ENCODE results near the gene KIF18B. TPM values are rescaled to one million over a fixed set of nuclear protein-coding genes. Genes with fewer than 3 reads are reported as not detected.

KIF18B gene
- total RNA-seq, 2 donors from 2014 or later = 5.7 to 45.5 TPM

GRCh38 chr17:44875761-44876160 is 71.8 kb downstream of the KIF18B start:
- Histone ChIP-seq H3K9ac (ENCODE audit: low read depth in 2 of 2, low read length in 2 of 2) (no peak overlapping the region), H3K27ac (no peak overlapping the region), H3K36me3 (peaks cover 9% of the 10 kb centered on the region), H3K4me3 (no peak overlapping the region), H3K4me1 (no peaks in the 10 kb centered on the region), H3K27me3 (no peaks in the 10 kb centered on the region), H3K9me3 (no peaks in the 10 kb centered on the region)
- intact Hi-C loops (cut with DNase I) = no loop called here
- no peak for DNase-seq
- no peak for TF ChIP-seq CTCF (IDR thresholded peaks at IDR 0.05)

Small RNA genes lying within 50 kb of the gene (microRNA-seq; reads per million reads assigned to microRNA genes)
- not detected for gene MIR6783

Other genes starting within 250 kb of the KIF18B start
- 10 to 100 TPM in 1 of 2 donors, 1 to 10 TPM in 1; 5.6 to 14.4 TPM for gene DBF4B, start 239.1 kb downstream of the KIF18B start, total RNA-seq
- under 1 TPM; 0.42 TPM for gene ADAM11, start 188.8 kb downstream of the KIF18B start, total RNA-seq
- 1 to 10 TPM; 1.1 to 8.2 TPM for gene GJC1, start 117.5 kb downstream of the KIF18B start, total RNA-seq
- gene HIGD1B, start 99.9 kb downstream of the KIF18B start, total RNA-seq = under 1 TPM in 1 of 2 donors, not detected in 1; 0.53 TPM
- gene EFTUD2, start 48.3 kb downstream of the KIF18B start, total RNA-seq = 100 to 1,000 TPM in 1 of 2 donors, 10 to 100 TPM in 1; 74.8 to 109 TPM
- gene GFAP, start 32.3 kb downstream of the KIF18B start, total RNA-seq = under 1 TPM in 1 of 2 donors, not detected in 1; 0.20 TPM
- 1 to 10 TPM; 1.2 to 1.9 TPM for gene C1QL1, start 20.5 kb upstream of the KIF18B start, total RNA-seq
- 10 to 100 TPM; 20.2 to 46.8 TPM for gene DCAKD, start 103.9 kb upstream of the KIF18B start, total RNA-seq
- gene NMT1, start 113.5 kb upstream of the KIF18B start, total RNA-seq = 100 to 1,000 TPM in 1 of 2 donors, 10 to 100 TPM in 1; 68.0 to 127 TPM
- gene PLCD3, start 184.7 kb upstream of the KIF18B start, total RNA-seq = 100 to 1,000 TPM; 300 to 312 TPM
- gene ACBD4, start 187.9 kb upstream of the KIF18B start, total RNA-seq = 10 to 100 TPM; 13.0 to 16.6 TPM
- gene HEXIM1, start 200.7 kb upstream of the KIF18B start, total RNA-seq = 10 to 100 TPM; 37.0 to 38.4 TPM
- 1 to 10 TPM; 7.2 to 8.1 TPM for gene HEXIM2, start 214.1 kb upstream of the KIF18B start, total RNA-seq

Data from colonic mucosa (tissue), 4 donors.